ENCODE results near the gene TLCD1.

Gene TLCD1

GRCh38 chr17:28682655-28683054, 43.4 kb downstream of the TLCD1 start:
- no peak for DNase-seq

- no peak for DNase-seq
These were observed 50.1 kb downstream of the TLCD1 start for GRCh38 chr17:28675980-28676379.

- DNase-seq: no peak
These were observed 50.5 kb downstream of the TLCD1 start for GRCh38 chr17:28675490-28675889.

Data from effector CD4-positive, alpha-beta T cell (primary cell).